AG09319 (cell line): ENCODE results near the gene MGLL.

Experiments used
- DNase-seq: peaks from one replicate; pipeline ENCODE4 v3.0.0-alpha.2; 2010; ENCODE audit warnings: low read depth; ENCODE audit errors: extremely low read depth
- TF ChIP-seq, protein P1 (sequence below): IDR thresholded peaks from 2 replicates; pipeline ENCODE4 v1.5.1; 2011; ENCODE audit warnings: low read depth, mild to moderate bottlenecking, inconsistent platforms, low read length, moderate library complexity

MGLL gene

DNA sequence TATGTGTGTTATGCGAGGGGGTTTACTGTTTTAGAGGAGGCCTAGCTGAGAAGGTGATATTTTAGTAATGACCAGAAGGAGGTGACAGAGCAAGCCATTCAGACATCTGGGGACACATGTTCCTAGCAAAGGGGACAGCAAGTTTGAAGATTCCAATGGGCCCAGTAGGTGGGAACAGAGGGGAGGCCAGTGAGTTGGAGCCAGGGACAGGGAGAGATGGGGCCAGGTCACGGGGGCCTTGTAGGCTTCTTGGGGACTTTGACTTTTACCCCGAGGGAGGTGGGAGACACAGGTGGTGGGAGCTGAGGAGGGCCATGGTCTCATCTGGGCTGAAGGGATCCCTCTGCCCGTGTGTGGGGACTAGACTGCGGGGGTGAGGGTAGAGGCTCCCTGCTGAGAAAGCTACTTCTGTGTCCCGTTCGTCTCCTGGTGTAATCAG is 72.5 kb downstream of the MGLL start:
- no peak for DNase-seq
- TF ChIP-seq, protein P1, sequence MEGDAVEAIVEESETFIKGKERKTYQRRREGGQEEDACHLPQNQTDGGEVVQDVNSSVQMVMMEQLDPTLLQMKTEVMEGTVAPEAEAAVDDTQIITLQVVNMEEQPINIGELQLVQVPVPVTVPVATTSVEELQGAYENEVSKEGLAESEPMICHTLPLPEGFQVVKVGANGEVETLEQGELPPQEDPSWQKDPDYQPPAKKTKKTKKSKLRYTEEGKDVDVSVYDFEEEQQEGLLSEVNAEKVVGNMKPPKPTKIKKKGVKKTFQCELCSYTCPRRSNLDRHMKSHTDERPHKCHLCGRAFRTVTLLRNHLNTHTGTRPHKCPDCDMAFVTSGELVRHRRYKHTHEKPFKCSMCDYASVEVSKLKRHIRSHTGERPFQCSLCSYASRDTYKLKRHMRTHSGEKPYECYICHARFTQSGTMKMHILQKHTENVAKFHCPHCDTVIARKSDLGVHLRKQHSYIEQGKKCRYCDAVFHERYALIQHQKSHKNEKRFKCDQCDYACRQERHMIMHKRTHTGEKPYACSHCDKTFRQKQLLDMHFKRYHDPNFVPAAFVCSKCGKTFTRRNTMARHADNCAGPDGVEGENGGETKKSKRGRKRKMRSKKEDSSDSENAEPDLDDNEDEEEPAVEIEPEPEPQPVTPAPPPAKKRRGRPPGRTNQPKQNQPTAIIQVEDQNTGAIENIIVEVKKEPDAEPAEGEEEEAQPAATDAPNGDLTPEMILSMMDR: no peak

DNA sequence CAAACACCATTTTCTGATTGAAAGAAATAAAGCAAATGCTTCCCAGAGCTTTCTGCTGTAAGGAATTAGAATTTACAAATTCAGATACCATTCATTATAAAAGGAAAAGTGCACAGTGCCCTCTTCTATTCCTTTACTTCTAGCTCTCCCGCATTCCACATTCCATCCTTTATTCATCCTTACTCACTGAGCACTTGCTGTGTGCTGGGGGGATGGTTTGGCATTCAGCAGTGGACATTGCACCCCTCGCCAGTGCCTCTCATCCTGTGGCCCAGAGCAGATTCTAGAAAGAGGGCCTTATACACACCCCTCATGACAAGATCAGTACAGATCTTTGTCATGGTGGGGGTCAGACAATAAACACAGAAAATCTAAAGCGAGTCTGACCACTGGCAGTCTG is 73.0 kb downstream of the MGLL start:
- no peak for DNase-seq
- TF ChIP-seq, protein P1: no peak

DNA sequence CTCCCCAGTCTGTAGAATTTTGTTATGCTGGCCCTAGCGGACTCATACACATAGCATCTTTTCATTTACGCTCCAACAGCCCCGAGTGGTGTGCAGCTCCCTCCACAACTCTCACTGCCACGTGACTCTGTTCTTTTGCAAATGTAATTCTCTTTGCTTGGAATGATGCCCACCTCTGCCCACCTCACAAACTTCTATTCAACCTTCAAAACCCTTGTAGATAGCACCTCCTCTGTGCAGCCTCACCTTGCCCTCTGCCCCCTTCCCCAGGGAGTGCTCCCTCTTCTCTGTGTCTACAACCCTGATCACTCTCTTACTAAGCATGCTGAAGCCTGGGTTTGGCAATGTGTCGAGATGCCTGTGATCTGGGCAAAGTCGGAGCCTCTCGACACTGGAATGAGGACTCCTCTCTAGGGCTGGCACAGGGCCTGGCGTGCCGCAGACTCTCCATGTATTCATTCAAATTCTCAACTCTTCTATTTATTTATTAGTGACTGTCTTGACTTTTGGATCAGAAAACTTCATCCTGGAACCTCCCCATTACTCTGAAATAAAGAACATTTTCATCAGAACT is 73.5 kb downstream of the MGLL start:
- DNase-seq: no peak
- TF ChIP-seq, protein P1: no peak

DNA sequence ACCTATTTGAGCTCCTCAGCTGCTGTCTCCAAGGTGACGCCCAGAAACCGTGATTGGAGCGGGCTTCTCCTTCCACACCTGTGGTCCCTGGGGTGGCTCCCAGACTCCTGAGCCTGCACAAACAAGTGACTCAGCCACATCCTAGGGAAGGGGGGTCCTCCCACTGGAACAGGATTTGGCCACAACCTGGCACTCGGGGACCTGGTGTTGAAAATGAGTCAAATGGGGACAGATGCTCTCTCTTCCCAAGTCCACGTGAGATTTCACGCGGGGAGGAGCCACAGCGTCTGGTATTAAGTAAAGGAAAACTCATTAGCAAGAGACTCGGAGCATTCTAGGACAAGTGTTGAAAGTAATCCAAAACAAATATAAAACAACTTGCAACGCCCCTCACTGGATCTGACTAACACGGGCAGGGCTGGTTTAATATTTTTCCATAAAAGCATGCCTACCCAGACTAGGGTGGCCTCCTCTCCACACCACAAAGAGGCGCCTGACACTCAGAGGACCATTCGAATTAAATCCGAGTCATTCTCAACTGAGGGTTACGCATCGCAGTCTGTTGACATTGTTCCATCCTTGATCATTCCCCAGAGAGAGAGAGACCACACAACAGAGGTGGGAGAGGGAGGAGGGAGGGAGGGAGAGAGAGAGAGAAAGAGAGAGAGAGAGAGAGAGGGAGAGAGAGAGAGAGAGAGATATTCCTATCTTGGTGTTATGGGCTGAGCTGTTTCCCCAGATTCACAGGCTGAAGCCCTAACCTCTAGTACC is 74.4 kb downstream of the MGLL start:
- DNase-seq: peak; percentile 49
- TF ChIP-seq, protein P1: peak; percentile 22

DNA sequence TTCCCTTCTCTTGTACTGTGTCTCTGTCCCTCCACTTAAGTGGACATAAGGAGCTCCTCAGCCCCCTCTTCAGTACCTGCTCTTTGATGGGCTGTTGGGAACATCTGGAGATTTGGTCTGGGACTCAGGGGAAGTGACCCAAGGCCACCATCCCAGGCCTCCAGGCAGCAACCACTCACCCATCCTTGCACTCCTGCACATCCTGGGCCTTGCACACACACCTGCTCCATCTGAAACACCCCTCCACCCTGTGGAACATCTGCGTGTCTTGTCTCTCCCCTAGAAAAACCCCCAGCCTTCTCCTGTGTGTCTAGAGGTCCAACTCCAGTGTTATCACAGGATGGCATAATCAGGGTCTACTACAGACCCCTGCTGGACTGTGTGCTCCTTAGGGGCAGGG is 75.2 kb downstream of the MGLL start:
- TF ChIP-seq, protein P1: no peak
- no peak for DNase-seq

DNA sequence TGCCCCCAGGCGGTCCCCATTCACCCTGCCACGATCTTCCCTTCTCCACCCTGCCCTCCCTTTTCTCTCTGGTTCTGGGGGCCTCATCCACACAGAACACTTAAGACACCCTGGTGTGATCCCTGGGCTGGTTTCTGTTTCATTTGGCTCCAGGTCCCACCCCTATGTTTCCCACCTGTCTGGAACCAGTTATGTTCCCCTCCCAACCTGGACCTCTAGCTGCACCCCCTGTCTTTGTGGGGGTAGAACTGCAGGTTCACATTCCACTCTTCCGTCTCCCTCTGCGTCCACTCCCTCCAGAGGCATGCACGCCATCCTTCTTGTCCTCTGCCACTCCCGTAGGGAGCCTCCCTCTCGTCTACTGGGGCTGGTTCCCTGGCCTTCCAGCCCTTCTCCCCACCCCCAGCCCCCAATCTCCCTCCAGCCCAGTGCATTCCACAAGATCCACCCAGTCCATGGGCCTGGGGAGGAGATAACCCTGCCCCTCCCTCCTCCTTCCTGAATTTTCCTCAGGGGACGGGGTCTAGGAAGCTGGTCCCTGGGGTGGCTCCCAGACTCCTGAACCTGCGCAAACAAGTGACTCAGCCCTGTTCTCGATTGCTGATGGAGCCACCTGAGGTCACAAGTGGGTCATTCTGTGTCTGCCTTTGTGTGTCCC is 75.8 kb downstream of the MGLL start:
- TF ChIP-seq, protein P1: no peak; the same call in 1 of the 2 replicates
- DNase-seq: no peak

DNA sequence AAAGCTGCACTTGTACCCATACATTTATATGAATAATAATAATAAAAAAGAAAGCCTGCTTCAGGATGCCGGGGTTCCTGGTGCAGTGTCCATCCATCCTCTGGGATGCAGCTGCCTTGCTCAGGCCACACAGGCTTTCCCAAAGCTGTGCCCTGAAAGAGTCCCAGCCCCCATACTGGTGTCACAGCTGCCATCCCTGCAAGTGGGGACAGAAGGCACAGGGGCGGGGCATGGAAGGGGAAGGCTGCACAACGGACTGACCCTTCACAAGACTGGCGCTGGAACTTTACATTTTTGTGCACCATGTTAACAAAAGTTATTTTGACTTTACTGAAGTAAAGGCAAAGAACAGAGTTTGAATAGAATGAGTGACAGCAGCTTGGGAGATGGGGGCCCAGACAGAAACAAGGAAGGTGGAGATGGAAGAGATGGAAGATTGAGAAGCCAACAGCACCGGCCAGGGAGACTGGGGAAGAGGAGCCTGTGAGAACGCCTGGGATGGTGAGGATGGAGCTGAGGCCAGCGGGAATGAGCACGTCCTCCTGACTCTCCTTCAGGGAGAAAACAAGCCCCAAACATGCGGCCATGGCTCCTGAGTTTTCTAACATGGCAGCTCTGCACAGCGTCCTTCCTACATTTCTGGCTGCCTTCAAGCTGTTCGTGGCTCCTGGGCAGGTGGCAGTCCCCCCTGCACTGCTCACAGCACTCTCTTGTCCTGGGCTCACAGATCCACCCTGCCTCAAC is 76.5 kb downstream of the MGLL start:
- no peak for DNase-seq
- TF ChIP-seq, protein P1: no peak
